HG02981 (cell line): ENCODE results near the gene MEF2A.

ENCODE experiments used
- ATAC-seq: cut with Tn5 transposase; IDR thresholded peaks from one replicate; pipeline ENCODE4 v1.9.1; 2021; ENCODE audit warnings: mild to moderate bottlenecking, moderate library complexity; ENCODE audit not compliant: unreplicated experiment

MEF2A gene

DNA sequence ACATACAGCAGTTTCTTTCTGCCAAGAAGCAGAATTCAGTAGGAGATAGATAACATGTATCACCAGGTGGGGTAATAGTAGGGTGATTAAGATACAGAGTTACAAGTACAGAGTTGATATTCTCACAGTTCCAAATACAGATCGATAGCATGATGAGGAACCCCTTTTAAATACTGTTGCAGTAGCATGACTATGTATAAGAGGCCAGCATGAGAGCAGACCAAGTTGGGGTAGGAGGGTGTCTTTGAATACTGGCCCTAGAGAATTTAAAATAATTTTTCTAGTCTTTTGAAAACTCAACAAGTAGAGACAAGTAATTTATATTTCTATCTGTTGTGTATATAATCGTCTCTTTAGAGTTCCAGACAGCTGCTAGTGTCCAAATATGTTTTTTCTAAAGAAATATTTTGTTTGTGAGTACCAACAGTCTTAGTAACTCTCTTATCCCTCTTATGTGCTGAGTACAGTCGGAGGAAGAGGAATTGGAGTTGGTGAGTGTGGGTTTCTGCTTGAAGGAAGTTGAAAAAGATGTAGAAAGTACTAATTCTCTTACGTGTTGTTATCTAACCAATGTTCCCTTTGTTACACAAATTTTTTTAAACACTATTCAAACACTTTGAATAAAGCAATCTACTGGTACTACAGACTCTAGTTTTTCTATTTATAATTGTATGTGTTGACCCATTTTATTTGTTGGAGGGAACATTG lies 137.3 kb downstream of the MEF2A start:
- peak; percentile 21 for ATAC-seq

DNA sequence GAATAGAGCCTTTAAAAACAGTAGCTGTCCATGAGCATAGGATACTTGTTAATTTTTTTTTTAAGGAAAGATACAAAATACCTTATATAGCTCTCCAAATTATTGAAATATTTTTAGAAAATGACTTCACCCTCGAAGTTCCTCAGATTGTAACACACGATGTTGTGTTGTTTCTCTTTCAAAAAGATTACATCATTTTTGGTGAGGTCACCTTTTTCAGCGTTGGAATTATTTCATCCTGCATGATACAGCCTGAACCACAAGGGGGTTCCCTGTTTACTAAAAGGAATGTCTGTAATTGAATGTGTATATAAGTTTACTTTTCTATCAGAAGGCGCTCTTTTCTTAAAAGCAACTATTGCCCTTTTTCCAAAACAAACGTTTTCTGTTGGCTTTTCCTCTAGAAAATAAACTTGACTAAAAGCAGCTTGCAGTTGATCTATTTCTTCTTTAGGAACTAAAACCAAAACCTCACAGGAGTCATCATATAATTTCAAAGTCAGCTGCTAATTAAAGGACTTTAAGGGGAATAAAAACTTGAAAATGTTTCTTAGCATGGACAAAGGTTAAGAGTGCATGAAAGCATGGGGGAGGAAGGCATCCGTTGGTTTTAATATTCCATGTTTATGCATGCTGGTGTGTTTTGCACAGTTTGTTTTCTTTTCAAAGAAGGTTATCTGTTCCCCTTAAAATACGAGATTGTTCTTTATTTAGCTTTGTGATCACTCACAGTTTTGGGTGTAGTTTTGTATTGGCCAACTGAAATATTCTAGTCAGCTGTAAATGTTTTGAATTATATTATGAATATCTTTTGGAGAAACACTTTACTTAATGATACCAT lies 138.0 kb downstream of the MEF2A start:
- ATAC-seq: peak; percentile 54

DNA sequence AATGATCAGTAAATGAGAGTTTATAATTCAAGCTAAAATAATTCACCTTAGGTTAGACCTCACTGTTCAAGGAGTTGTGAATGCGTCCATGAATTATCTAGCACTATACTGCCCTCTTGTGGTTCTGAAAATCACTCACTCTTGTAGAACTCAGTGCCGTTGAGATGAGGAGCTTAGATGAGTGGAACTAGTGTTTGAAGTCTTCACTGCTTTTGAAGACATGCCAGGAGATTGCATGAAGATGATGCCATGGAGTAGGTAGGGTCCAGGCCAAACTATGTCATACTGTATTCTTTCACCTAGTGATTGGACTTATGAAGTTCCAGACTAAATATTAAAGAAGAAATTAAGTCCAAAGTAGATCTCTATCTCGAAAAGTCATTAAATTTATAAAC lies 138.7 kb downstream of the MEF2A start:
- peak; percentile 52 for ATAC-seq

DNA sequence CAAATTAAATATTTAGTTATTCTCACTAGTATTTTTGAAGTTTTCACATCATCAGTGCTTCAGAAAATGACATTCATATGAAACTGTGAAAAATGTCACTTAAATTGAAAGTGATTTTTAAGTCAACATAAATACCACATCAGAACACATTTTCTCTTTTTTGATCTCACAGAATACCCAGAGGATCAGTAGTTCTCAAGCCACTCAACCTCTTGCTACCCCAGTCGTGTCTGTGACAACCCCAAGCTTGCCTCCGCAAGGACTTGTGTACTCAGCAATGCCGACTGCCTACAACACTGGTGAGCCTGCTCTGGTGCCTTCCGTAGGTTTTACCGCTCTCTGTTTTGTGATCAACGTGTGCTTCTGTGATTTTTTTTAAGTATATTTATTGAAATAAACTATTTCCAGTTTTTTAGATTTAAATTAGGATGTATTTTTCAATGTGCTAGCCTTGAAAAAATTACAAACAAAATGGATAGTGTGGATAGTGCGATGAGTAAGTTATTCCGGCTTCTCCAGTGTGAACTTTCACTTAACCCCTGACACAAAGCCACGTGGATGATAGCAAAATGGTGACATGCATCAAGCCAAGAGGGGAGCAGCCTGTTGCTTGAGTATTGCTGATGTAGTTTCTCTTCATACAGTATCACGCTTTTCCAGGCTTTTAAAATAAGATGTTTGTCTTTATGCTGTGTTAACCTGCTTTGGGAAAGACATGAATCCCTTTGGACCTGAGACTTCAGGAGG lies 140.9 kb downstream of the MEF2A start:
- ATAC-seq: no peak

DNA sequence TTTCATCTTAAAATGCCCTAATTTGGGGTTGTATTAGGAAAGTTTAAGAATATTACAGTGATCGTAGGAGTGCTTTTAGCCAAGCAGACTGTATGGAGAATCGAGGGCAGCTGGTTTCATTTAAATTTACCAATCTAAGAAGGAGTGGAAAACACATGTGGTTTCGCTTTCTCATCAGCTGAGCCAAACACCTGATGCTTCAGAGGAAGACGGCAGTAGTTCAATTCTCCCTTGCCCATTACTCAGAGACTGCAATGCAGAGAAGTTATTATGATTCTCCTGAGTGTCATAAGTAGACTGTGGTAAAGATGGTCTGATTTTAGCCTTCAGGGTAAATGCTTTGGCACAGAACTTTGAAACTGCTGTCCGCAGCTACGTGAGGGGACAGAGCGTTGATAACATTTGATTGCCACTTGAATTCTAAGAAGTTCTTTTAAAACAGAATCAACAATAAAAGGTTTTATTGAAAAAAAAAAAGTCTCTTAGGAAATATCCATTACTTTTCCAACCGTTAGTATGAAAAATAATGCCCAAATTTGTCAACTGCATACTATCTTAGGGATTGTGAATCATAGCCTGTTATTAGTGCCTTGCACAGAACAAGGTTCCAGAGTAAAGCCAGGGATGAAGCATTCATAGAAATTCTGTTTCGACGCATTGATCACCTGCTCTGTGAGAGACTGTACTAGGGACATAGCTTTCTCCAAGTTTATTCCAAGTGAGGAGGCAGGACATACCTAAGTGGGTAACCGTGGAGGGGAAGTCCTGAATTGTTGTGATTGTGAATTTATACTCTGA lies 141.9 kb downstream of the MEF2A start:
- ATAC-seq: no peak

DNA sequence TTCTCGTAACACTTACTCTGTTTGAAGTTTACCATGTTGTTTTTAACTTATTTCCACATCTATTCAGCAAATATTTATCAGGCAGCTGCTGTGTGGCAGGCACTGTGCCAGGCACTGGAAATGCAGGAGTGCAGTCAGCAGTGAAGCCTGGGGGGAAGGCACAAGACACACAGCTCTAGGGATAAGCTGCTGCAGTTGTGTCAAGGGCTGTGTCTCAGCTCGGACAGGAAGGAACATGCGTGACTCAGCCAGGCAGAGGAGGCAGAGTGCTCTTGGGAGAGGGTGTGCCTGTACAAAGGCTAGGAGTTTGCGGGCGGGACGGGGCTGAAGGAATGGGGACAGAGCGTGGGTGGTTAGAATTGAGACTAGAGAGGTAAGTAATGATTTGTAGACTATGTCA lies 142.8 kb downstream of the MEF2A start:
- no peak for ATAC-seq

DNA sequence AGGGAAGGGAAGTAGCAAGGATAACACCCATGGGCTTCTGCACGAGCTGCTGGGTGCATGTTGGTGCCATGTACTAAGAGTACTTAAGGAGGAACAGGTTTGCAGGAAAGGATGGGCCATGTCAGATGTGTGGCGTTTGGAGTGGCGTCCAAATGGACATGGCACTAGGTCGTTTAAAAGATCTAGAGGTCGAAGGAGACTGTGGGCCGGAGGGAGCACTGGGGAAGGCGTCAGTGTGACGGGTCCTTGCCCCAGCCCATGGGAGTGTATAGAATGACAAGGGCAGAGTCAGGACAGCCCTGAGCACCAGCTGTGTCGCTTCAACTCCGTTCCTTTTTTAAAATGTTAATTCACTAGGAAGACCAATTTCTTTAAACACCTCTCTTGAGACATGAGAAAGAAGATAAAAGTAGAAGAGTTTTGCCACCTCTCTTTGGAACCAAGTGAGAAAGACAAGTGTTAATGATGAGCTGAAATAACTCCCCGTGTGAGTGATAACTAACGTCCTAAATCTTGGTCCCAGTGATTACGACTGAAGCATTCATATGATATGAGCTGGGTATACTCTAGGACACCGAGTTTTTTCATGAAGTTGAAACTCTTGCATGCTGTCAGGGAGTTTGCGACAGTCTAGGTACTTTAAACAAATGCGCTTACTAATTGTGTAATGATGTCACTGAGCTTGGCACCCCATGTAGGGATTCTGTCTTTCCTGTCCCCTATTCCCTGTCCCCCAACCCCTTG lies 143.6 kb downstream of the MEF2A start:
- no peak for ATAC-seq

DNA sequence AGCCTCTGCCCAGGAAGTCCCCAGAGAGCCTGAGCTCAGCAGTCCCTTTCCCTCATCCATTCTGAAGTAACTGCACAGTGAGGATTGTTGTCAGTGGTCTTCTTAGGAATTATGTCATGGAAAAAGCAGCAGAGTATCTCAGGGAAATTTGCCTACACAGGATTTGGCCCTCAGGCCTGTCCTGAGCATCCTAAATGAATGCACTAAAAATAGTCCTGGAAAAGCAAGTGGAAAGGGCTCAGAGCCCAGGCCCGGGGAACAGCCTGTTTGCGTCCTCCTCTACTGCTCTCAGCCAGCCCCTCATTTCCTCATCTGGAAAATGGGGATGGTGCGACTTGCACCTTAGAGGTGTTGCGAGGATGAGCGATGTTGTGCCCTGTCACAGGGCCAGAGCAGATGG lies 145.8 kb downstream of the MEF2A start:
- ATAC-seq: no peak

DNA sequence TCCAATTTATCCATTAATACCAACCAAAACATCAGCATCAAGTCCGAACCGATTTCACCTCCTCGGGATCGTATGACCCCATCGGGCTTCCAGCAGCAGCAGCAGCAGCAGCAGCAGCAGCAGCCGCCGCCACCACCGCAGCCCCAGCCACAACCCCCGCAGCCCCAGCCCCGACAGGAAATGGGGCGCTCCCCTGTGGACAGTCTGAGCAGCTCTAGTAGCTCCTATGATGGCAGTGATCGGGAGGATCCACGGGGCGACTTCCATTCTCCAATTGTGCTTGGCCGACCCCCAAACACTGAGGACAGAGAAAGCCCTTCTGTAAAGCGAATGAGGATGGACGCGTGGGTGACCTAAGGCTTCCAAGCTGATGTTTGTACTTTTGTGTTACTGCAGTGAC lies 146.6 kb downstream of the MEF2A start:
- ATAC-seq: no peak

DNA sequence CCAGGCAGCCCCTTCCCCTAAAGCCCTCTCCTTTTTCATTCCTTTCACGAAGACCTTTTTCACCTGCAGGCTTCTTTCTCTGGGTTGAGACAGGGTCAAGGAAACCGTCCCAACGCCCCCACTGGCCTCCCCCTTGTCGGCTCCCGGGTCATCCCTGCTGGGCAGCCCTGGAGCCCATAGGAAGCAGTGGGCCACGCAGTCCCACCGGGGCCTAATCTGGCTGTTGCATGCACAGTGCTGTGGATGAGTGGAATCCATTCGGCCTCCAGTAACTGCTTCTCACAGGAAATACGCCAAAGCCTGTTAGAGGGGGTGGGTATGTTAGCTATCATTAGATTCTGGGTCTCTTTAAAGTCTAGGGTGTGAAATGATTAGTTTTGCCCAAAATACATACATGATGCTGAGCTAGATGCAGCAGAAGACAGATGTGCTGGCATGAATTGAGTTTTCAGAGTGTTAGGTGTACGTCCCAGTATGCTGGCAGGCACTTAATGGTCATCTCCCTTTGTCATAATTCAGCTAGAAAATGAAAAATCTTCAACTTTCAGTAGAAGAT lies 150.8 kb downstream of the MEF2A start:
- ATAC-seq: no peak

DNA sequence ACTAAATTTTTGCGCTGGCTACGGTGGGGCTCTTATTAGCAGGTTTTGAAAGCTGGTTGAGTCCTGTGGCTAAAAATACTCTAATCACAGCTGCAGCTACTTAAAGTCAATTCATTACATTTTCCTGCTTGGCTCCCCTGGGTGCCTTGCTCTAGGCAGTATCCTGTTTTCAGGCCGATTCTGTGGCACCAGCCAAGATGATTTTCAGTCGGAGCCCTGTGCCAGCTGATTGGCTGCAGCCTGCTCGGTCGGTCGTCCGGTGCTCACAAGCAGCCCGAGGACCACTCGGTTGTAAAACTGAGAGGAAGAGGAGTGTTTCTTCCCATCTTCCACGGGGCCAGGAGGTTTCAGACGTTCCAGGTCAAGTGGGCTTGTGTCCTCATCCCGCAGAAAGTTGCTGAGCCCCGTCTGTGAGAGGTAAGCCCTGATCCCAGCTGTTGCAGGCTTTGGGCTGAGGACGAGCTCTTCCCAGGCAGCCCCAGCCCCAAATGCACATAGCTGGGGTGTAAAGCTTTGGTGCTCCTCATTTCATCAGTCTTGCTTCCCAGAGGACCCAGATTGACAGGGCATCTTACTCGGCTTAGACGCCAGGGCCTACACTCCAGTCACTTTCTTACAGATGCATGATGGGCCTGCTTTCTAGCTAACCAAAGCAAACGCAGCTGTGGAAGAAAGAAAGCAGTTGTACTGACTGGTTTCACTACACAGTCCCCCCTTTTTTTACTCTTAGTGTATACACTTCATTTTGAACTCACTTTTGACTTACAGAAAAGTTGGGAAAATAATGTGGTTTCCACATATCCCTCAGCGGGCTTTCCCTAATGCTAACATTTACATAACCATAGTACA lies 151.6 kb downstream of the MEF2A start:
- ATAC-seq: peak; percentile 26

DNA sequence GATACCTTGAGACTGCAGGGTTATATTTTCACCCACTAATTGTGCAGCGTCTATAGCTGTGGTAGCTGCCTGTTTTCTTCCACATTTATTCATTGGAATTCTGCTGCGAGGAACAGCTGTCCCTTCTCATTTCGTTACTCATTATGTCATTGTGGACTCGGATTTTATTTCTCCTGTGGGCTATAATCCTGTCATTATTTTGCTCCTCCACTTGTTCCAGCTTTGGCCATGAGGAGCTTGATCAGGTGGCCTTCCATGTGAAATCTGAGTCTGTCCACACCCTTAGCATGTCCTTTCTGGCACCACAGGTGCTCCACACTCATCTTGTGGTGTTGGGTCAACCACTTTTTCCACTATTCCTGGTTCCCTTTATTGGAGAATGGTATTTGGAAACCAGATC lies 152.6 kb downstream of the MEF2A start:
- ATAC-seq: no peak

DNA sequence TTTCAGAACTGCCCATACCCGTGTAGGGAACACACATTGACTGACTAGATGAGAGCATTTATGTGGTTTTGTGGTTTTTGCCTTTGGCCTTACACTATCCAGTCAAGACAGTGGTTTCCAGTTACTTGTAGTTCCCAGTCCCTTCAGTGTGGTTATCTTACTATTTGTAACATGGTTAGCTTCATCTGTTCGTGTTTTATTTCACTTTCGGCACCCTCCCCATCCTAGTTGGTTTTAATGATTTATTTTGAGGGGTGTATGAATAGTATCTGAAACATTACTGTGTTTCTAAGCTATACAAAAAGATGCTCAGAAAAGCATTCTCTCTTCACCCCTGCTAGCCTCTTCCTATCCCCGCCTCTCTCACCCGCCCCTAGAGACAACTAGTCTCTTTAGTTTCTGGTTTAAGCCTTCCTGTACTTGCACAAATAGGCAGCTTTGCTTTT lies 153.3 kb downstream of the MEF2A start:
- peak; percentile 84 for ATAC-seq

DNA sequence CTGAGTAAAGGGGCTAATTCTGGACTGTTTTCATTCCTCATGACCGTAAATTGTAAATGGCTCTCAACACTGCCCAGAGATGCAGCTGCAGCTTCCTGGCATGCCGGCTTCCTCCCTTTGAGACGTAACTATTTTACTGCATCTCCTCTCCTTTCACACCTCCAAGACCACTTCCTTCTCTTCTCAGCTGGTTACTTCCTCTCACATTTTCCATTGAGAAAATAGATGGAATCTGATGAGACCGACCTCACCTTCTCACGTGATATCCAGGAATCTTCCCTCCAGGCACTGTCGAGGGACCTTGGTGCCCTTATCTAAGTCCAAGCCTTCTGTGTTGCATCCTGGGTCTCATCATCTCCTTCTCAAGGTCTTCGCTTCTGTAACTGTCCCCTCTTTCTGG lies 154.7 kb downstream of the MEF2A start:
- ATAC-seq: no peak

DNA sequence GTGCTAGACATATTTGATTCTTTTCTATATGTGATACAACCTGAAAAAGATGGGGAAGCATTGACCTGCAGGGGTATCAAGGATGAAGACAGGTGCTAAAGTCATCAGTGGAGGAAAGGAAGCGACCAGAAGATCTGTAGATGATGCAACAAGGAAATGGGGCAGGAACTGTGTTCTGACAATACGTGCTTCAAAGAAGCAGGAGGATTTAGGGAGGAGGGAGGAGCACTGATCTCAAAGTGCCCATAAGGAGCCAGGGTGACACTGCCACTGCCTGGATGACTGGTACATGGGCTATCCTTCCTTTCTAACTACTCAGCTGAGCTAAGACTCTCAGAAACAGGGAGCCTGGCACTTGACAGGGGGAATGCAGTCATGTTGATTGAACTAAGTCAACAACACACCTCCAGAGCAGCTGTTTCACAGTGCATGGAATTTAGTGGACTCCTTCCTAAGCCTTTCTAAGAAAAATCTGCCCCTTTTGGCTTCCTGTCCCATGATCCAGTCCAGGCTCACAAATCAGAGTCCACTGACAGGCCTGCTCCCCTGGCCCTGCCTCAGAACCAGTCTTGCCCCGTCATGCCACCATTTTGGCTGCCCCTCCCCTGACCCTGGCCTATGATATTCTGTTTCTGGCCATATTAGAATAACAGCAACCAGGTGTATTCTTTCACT lies 155.5 kb downstream of the MEF2A start:
- ATAC-seq: no peak

DNA sequence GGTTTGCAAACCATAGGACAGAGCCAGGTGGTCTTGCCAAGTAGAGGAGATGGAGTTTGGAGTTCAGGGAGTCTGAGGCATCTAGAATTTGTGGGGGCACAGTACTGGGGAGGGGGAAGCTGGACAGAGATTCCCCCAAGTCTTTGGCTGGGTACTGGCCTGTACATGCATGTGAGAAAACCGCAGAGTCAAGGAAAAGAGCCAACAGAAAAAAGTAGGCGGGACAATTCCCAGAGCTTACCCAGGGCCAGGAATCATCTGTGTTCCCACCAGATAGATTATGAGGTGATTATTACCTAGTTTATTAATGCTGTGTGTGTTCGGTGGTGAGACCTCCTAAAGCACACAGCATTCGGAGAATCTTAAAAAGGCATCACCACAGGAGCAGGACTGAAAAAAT lies 156.1 kb downstream of the MEF2A start:
- ATAC-seq: no peak

DNA sequence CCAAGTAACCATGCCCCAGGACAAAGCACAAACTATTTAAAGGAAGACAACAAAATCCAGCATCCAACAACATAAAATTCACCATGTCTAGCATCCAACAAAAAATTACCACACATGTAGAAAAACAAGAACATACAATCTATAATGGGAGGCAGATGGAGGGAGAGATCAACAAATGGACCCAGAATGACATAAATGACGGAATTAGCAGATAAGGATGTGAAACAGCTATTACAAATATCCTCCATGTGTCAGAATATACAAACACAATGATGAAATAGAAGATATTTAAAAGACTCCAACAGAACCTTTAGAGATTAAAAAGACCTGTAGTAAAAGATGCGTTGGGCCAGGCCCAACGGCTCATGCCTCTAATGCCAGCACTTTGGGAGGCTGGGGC lies 156.6 kb downstream of the MEF2A start:
- no peak for ATAC-seq

DNA sequence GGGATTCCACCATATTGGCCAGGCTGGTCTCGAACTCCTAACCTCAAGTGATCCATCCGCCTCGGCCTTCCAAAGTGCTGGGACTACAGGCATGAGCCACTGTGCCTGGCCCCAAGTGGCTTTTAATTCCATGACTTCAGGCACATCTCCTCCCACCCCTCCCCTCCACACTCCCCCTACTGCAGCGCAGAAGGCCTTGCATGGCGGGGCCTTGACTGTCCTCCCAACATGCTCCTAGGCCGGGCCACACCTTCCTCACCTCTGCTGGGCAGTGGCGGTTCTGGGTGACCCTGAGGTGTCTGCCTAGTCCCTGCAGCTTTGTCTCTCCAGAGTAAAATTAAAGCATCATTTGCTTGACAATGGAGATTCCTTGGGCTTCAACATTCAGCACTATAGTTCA lies 160.5 kb downstream of the MEF2A start:
- ATAC-seq: no peak
